ENCODE measurements around the gene MSI2. TPM values are rescaled to one million over a fixed set of nuclear protein-coding genes. Genes with fewer than 3 reads are reported as not detected.

Gene MSI2
- total RNA-seq, 1 donor from 2014 or later: 178 TPM

DNA sequence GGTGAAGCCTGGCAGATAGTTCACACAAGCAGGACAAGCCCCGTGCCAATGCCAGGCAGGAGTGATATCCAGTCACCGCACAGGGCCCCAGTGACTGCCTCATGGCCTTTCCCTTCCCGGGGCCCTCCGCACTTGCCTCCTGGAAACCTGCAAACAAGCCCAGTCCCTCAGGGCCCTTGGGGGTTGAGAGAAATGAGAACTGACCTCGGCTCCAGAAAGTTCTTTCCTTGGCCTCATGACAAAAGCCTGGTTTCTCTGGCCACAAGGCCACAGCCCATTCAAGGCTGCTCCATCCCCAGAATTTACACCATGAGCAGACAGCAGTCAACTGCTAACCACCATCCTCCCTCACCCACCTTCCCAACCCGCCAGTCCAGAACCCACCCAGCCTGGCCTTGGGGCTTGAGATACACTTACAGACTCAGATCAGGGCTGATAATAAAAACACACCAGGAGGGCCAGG, 411.2 kb downstream of the MSI2 start:
- intact Hi-C loops (cut with micrococcal nuclease): no loop called here

DNA sequence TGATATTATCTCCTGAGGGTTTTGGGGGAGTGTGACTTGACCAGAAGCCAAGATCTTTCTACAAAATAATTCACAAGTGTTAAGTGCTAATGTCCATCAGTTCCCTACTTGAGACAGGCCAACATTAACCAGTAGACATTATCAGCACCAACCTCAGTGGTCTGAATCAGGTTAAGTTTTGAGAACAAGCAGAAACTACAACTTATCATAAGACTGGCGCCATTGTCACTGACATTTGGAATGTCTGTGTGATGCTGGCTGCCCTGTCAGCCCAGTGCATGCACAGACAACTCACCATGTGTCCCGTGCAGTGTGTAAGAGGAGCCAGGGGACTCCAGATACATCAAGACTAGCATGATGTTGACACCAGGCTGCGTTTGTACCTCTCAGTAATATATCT, 412.0 kb downstream of the MSI2 start:
- intact Hi-C loops (cut with micrococcal nuclease): no loop called here

DNA sequence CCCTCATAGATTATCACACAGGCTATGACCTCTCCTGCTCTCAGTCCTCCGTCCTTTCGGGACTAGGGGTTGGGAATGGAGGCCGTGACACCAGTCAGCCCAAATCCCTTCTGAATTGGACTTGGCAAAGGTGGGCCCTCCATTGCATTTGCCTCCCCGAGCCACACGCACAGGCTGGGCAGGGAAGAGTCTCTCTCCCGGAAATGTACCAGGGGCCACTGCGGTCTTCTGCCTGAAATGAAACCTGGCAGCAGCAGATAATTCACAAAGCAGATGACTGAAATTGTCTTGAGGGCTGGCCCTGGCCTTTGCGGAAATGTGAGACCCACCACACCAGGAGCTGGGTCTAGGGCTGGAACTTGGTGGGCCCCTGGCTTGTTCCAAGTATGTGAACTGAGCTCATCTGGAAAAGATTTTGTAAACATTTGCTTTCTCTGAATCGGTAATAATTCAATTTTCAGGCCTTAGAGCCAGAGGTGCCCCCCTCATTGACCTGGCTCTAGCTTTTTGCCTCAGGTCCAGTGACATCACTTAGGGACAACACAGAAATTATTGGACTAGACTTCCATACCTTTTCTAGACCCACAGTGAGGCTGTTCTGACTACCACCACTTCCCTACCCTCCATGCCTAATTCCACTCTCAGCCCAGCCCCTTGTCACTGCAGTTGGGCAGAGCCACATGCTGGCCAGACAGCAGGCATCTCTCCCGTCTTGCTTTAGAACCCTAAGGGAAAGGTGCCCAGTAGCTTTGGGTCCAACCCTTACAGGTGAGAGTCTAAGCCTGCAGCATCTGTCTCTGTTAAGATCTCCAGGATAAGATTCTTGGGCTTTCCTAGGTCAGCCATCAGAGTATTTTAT, 413.6 kb downstream of the MSI2 start:
- intact Hi-C loops (cut with micrococcal nuclease): loop anchor here (5.0 kb wide), 2 partner anchors 77 to 413 kb away; partner anchors contain the start of genes CCDC182 and MSI2

- intact Hi-C loops (cut with micrococcal nuclease): loop anchor here (5.0 kb wide), 2 partner anchors 76 to 414 kb away; partner anchors contain the start of genes CCDC182 and MSI2
Measured at GRCh38 chr17:57670769-57671569, 414.6 kb downstream of the MSI2 start.

- intact Hi-C loops (cut with micrococcal nuclease): loop anchor here (1.0 to 5.0 kb wide), 7 partner anchors 73 to 541 kb away; partner anchors contain the start of genes CCDC182 and MSI2
Measured at GRCh38 chr17:57671667-57672632, 415.6 kb downstream of the MSI2 start.

DNA sequence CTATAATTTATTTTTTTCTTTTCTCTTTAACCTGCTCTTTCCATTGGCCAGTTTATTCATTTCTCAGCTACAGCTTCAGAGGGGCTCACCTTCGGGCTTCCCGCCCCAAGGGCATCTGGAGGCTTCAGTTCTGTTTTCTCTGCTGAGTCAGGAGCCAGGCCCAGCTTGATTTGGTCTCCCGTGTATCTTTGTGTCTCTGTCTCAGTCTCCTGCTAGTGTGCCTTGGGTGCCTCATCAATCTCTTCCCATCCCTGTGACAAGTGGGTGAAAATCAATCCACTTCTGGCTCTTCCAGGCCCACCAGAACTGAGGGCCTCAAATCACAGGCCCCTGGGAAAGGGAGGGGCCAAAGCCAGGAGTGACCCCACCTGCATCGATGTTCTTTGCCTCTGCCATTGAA, 416.6 kb downstream of the MSI2 start:
- intact Hi-C loops (cut with micrococcal nuclease): loop anchor here (1.0 to 5.0 kb wide), 7 partner anchors 74 to 542 kb away; partner anchors contain the start of genes CCDC182 and MSI2

- intact Hi-C loops (cut with micrococcal nuclease): loop anchor here (5.0 kb wide), 2 partner anchors 72 to 418 kb away; partner anchors contain the start of genes CCDC182 and MSI2
Measured at GRCh38 chr17:57674894-57675293, 418.6 kb downstream of the MSI2 start.

DNA sequence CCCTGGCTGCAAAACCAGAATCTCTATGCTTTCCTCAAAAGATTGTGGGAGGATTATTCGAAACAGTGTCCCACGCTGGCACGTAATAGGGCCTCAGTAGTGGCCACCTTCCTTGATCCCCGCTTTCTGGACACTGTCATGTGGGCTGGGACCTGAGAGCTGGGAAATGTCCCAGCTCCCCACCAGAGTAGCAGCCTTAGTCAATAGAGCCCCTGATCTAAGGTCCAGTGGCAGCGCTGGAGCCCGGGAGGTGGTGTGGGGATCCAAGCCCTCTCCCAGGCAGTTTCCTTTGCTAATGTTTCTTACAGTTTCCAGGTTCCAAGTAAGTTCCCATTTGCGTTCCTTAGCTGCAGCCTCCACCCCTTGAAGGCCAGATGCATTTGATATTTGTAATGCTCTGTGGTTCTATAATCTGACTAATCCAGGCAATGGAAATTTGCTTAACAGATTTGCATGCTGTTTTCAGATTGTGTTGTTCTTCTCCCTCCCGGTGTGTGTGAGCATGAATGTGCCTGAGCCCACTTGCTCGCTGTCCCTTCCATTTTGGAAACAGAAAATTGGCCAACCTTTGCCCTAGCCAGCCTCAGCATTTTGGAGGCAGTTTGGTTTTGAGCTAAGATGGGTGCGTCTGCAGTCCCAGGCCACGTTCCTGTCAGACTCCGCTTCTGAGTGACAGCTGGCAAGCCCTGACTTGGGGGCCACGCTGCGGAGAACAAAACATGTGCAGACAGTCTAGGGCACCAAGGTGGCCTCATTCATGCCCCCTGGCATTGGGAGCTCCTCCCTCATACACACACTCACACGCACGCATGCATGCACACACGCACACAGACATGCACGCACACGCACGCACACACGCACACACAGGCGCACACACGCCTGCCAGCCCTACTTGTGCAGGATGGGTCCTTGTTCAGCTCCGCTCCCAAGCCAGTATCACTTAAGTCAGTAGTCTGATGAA, 419.4 kb downstream of the MSI2 start:
- intact Hi-C loops (cut with micrococcal nuclease): no loop called here

GRCh38 chr17:57676543-57676942, 420.2 kb downstream of the MSI2 start:
- intact Hi-C loops (cut with micrococcal nuclease): no loop called here

DNA sequence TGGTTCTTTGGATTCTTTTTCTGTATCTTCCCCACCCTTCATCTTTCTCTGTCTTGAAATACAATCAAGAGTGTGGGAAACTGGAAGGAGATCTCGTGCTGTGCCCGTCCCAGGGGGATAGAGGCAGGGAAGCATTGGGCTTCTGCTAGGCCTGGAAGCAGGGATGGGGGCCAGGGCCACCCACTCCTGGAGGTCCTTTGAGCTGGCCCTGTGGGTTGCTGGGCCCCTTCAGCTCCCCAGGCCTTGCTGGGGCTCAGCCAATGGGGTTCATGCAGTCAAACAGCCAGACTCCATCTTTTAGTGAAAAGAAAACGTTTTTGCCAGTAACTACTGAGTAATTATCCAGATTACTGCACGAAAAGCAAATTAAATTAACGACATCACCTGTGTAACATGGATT, 421.0 kb downstream of the MSI2 start:
- intact Hi-C loops (cut with micrococcal nuclease): no loop called here

DNA sequence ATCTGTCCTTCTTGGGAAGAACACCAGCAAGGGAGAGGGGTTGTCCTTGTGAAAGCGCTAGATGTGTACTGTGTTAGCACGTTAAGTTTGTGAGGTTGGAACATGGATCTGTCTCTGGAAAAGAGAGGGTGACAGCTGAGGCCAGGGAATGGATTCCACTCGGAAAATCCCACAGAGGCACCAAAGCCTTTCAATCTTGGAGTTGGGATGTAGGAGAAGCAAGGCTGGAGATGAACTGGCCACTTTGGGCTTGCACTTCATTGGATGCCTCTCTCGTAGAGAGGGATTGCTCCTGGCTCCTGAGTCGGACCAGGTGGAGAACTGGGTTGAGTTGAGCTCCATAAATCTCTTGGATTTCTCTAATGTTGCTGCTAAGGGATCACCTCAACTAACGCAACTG, 421.5 kb downstream of the MSI2 start:
- intact Hi-C loops (cut with micrococcal nuclease): no loop called here

DNA sequence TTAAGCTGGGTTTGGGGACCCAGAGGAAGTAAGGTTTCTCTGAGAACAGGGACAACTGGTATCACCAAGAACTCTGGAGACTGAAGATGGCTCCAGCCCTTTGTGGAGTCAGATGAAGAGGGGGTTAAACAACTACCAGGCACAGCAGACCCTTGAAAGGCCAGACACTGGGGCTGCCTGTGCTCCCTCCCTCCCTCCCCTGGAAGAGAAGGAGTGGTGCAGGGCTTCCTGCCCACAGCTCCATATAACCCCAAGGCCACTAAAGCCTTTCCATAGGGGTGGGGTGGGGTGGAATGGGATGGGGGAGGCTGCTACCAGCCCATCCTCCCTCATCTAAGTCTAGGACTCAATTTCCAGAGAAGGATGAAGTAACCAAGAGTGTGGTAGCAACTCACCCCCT, 422.1 kb downstream of the MSI2 start:
- intact Hi-C loops (cut with micrococcal nuclease): no loop called here

DNA sequence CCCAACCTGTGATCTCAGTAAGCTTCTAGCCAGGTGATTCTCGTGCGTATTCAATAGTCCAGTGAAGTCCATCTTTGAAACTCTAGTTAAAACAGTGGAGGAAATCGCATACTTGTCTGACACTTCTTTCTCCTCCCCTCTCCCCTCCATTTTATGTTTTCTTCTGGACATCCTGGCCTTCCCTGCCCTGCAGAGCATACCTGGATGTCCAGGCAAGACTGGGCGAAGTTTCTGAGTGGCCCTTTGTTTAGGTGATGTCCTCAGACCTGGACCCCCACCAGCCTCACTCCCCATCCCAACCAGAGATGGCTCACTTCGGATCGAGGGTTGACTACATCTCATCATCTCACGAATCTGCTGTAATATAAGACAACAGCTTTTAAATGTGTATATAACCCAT, 423.0 kb downstream of the MSI2 start:
- intact Hi-C loops (cut with micrococcal nuclease): no loop called here

DNA sequence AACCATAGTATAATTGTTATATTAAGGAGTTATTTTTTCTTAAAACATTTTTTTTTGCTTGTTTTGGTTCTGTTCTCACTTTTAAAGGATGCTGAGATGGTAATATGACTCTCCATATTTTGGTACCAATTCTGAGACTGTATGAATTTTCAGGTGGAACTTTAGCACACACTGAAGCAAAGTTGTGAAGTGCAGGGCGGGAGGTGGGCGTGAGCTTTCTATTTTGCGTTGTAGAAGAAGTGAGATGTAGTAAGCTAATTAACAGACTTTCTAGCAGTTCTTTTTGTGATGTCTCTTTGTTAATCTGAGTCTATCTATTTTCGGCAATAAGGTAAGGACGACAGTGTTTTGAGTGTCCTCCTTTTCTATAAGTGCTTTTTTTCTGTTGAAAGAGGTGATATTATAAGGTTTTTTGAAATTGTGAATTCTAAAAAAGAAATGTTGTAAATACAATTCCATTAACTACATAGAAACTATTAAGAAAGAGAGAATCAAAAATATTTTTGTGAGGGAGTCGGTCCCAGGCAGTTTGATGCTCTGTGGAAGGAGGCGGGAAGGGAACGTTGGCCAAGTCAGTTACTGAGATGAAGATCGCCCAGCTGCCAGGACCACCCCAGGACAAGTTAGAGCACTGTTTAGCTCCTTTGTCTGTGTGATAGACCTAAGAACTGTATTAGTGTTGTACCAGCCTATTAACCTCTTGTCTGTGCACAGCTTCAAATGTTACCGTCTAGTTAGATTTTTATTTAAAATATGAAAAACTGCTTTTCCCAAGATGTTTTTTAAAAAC, 423.8 kb downstream of the MSI2 start:
- intact Hi-C loops (cut with micrococcal nuclease): no loop called here

DNA sequence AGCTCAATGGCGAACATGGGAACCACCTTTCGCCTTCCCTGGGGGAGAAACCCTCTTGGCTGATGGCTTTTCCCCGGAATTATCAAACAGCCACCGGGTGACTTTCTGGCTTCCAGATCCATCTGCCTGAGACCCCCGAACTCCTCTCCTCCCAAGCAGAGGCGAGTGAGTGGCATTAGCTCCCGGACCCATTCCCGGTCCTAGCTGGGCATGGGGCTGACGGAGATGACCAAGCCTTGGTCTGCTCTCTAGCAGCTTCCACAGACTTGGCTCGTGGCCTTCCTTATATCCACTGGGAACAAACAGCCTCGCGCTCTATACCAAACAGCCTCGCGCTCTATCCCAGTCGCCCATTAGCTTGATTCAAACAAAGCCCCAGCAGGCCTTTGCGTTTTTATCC, 426.4 kb downstream of the MSI2 start:
- intact Hi-C loops (cut with micrococcal nuclease): no loop called here

- intact Hi-C loops (cut with micrococcal nuclease): no loop called here
Measured at GRCh38 chr17:57684711-57685498, 428.6 kb downstream of the MSI2 start.

- intact Hi-C loops (cut with micrococcal nuclease): no loop called here
Measured at GRCh38 chr17:57685499-57686132, 429.3 kb downstream of the MSI2 start.

Data from T-helper 1 cell treated with Interleukin-12 subunit alpha and Interleukin-12 subunit beta and Interleukin-4 antibody, amounts not matched to agents 30 ng/mL and 1 ng/mL, for 36 hours (primary cell).